CD4-positive, CD25-positive, alpha-beta regulatory T cell (primary cell): Measurements from ENCODE around the gene RAB3A. TPM values are rescaled to one million over a fixed set of nuclear protein-coding genes. Genes with fewer than 3 reads are reported as not detected.

Experiments
- ATAC-seq, 2 donors: fragments of 150-1000 bp; cut with Tn5 transposase; one replicate each; pipeline ENCODE4 v1.10.0; 2021; ENCODE audit warnings: low read depth in 2 of 2, moderate number of reproducible peaks in 2 of 2, moderate library complexity in 1 of 2
- DNase-seq, 3 donors: peaks; one replicate each; pipeline versions ENCODE4 v3.0.0 to v3.0.0-alpha.2; 2012 to 2022; ENCODE audit warnings: mixed read lengths in 1 of 3
- H3K27ac ChIP-seq: one replicate; pipeline ENCODE4 v1.7.0; 2013; ENCODE audit warnings: mild to moderate bottlenecking, low read length; ENCODE audit not compliant: insufficient read depth, poor library complexity, severe bottlenecking
- H3K27me3 ChIP-seq: one replicate; pipeline ENCODE4 v1.7.0; 2013; ENCODE audit warnings: low read length; ENCODE audit not compliant: control insufficient read depth, insufficient read depth
- H3K36me3 ChIP-seq: one replicate; pipeline ENCODE4 v1.7.0; 2013; ENCODE audit warnings: mild to moderate bottlenecking, low read length, moderate library complexity; ENCODE audit not compliant: control insufficient read depth, insufficient read depth
- H3K4me1 ChIP-seq: 2 replicates; pipeline ENCODE4 v1.7.0; 2013; ENCODE audit warnings: mild to moderate bottlenecking, low read length; ENCODE audit not compliant: insufficient read depth, control insufficient read depth, poor library complexity, severe bottlenecking
- H3K4me3 ChIP-seq: one replicate; pipeline ENCODE4 v1.7.0; 2013; ENCODE audit warnings: low read depth, mild to moderate bottlenecking, low read length, moderate library complexity
- H3K9me3 ChIP-seq, 2 experiments: 1 replicate in 1 of 2; 2 replicates in 1 of 2; pipeline ENCODE4 v1.7.0; 2013; ENCODE audit warnings: low read length in 2 of 2, mild to moderate bottlenecking in 1 of 2, moderate library complexity in 1 of 2; ENCODE audit not compliant: control insufficient read depth in 2 of 2
- H3K27ac Mint-ChIP-seq, 3 donors: one replicate each; pipeline ENCODE4 v1.8.0; 2020 to 2022; ENCODE audit warnings: mild to moderate bottlenecking in 3 of 3, mixed read lengths in 3 of 3, moderate library complexity in 2 of 3
- H3K27me3 Mint-ChIP-seq: one replicate; pipeline ENCODE4 v1.8.0; 2022; ENCODE audit warnings: mild to moderate bottlenecking, mixed read lengths
- H3K36me3 Mint-ChIP-seq: one replicate; pipeline ENCODE4 v1.8.0; 2020; ENCODE audit warnings: mixed read lengths
- H3K4me1 Mint-ChIP-seq, 4 donors: one replicate each; pipeline ENCODE4 v1.8.0; 2020 to 2022; ENCODE audit warnings: mixed read lengths in 4 of 4, mild to moderate bottlenecking in 1 of 4
- H3K4me3 Mint-ChIP-seq, 4 donors: one replicate each; pipeline ENCODE4 v1.8.0; 2020 to 2022; ENCODE audit warnings: mild to moderate bottlenecking in 4 of 4, mixed read lengths in 4 of 4, moderate library complexity in 3 of 4
- H3K9me3 Mint-ChIP-seq, 7 donors: one replicate each; pipeline ENCODE4 v1.8.0; 2020 to 2022; ENCODE audit warnings: mixed read lengths in 7 of 7, mild to moderate bottlenecking in 3 of 7, moderate library complexity in 2 of 7
- polyA plus RNA-seq, 4 donors: library from polyadenylated mRNA; unstranded; fragments of 300-500 nt; fragmentation: Illumina TruSeq; gene quantifications; one replicate each; pipeline ENCODE4 v1.2.3, GENCODE V29; 2021
- total RNA-seq: library from RNA; stranded (reverse); gene quantifications from one replicate; pipeline ENCODE4 v1.2.3, GENCODE V29; 2022

The RAB3A gene
- total and polyA plus RNA-seq, 5 donors from 2014 or later = 0.87 to 5.1 (median 1.4) TPM

DNA sequence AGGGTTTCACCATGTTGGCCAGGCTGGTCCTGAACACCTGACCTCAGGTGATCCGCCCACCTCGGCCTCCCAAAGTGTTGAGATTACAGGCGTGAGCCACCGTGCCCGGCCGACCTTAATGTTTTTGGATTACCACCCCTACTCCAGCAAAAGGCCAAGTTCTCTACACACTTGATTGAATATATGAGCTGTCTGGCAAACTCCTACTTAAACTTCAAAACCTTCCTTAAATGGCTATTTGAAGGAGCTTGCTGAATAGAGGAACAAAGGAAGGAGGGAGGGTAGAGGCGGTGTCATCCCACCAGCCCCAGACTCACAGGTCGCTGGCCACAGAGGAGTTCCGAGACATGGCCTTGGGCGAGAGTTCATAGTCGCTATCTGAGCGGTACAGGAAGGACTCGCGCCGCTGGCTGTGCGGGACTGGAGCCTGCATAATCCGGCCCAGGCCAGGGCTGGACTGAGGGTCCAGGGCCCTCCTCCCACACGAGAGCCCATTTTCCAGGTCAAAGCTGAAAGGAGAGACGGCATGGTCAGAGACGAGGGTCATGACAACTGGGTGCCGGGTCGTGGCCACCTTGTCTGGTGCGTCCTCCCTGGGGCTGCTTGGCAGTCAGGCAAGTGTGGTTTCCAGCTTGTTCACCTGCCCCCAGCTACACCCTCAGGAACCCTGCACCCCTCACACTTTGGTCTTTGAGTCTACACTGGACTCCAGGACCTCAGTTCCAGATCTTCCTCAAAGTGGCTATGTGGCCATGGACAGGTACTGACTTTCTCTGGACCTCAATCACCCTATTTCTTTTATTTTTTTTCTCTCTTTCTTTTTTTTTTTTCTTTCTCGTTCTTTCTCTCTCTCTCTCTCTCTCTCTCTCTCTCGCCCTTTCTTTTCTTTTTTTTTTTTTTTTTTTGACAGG lies 18.2 kb upstream of the RAB3A start:
- peaks cover 0 to 37% (median 7%) of the 10 kb centered on the region in 4 donors for H3K4me1 Mint-ChIP-seq
- H3K4me3 Mint-ChIP-seq = peak overlapping the region in 1 of 4 donors; percentile 3
- no peaks in the 10 kb centered on the region for H3K36me3 Mint-ChIP-seq
- H3K27me3 Mint-ChIP-seq = peaks cover 39% of the 10 kb centered on the region
- Histone ChIP-seq H3K4me1 (peaks cover 23% of the 10 kb centered on the region), H3K9me3 (no peaks in the 10 kb centered on the region), H3K27me3 (peaks cover 3% of the 10 kb centered on the region), H3K4me3 (no peak overlapping the region), H3K27ac (no peak overlapping the region), H3K36me3 (no peaks in the 10 kb centered on the region)
- H3K27ac Mint-ChIP-seq = no peak overlapping the region
- no peak for DNase-seq
- no peak for ATAC-seq
- peaks cover 0 to 3% (median 0%) of the 10 kb centered on the region in 7 donors for H3K9me3 Mint-ChIP-seq

GRCh38 chr19:18220632-18221275 lies 16.9 kb upstream of the RAB3A start:
- no peaks in the 10 kb centered on the region for H3K27me3 ChIP-seq
- peaks cover 31% of the 10 kb centered on the region for H3K27me3 Mint-ChIP-seq

DNA sequence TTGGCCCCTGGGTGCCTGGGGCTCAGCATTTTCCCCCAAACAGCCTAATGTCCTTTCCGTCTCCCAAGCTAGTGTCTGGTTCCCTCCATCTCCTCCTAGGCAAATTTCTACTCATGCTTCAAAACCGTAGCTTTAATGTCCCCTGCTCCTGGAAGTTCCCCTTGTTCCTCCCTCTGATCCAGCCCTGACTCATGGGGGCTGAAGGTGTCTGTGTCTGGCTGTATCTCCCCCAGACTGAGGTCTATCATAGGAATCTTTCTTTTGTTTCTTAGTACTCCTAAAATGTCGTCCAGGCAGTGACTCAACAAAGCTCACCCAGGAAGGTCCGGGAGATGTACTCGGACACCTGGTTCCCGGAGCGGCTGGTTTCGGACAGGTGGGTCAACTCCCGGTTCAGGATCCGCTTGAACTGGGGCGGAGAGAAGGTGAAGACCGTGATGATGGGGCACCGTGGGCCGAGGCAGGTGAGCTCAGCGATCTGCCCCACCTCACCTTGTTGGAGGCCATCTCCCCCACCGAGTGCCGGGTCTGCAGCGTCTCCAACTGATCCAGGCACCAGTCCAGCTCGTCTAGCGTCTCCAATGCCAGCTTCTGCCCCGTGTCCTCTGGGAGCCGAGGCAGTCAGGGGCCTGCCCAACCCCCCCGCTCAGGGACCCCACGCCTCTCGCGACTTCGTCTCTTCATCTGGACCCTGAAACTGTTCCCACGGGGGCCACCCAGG lies 16.2 kb upstream of the RAB3A start:
- no peak overlapping the region for H3K4me3 ChIP-seq
- no peak overlapping the region for H3K27ac ChIP-seq
- DNase-seq (no peak), ATAC-seq (no peak)
- H3K9me3 ChIP-seq = no peaks in the 10 kb centered on the region
- H3K36me3 ChIP-seq = no peaks in the 10 kb centered on the region
- H3K4me1 Mint-ChIP-seq = peaks cover 0 to 22% (median 7%) of the 10 kb centered on the region in 4 donors
- H3K4me1 ChIP-seq = peaks cover 12% of the 10 kb centered on the region
- H3K4me3 Mint-ChIP-seq = peak overlapping the region in 1 of 4 donors; percentile 56
- H3K27ac Mint-ChIP-seq = no peak overlapping the region
- H3K9me3 Mint-ChIP-seq = peaks cover 0 to 3% (median 0%) of the 10 kb centered on the region in 7 donors
- peaks cover 28% of the 10 kb centered on the region for H3K27me3 Mint-ChIP-seq
- no peaks in the 10 kb centered on the region for H3K27me3 ChIP-seq
- no peaks in the 10 kb centered on the region for H3K36me3 Mint-ChIP-seq

More at GRCh38 chr19:18220632-18221275, 16.9 kb upstream of the RAB3A start:
- H3K9me3 ChIP-seq = no peaks in the 10 kb centered on the region
- no peaks in the 10 kb centered on the region for H3K36me3 Mint-ChIP-seq
- no peak overlapping the region for H3K27ac ChIP-seq
- DNase-seq (no peak), ATAC-seq (no peak)
- peaks cover 0 to 3% (median 0%) of the 10 kb centered on the region in 7 donors for H3K9me3 Mint-ChIP-seq
- peaks cover 0 to 29% (median 7%) of the 10 kb centered on the region in 4 donors for H3K4me1 Mint-ChIP-seq
- no peaks in the 10 kb centered on the region for H3K36me3 ChIP-seq
- peak overlapping the region in 1 of 4 donors; percentile 43 for H3K4me3 Mint-ChIP-seq
- H3K27ac Mint-ChIP-seq = no peak overlapping the region
- no peak overlapping the region for H3K4me3 ChIP-seq
- peaks cover 18% of the 10 kb centered on the region for H3K4me1 ChIP-seq

- H3K4me3 Mint-ChIP-seq = no peak overlapping the region
- peaks cover 18% of the 10 kb centered on the region for H3K27me3 Mint-ChIP-seq
- DNase-seq (no peak), ATAC-seq (no peak)
- Histone ChIP-seq H3K9me3 (no peaks in the 10 kb centered on the region), H3K27ac (no peak overlapping the region), H3K27me3 (no peaks in the 10 kb centered on the region), H3K4me1 (no peaks in the 10 kb centered on the region), H3K36me3 (no peaks in the 10 kb centered on the region), H3K4me3 (no peak overlapping the region)
- no peak overlapping the region for H3K27ac Mint-ChIP-seq
- peaks cover 0 to 8% (median 0%) of the 10 kb centered on the region in 4 donors for H3K4me1 Mint-ChIP-seq
- H3K36me3 Mint-ChIP-seq = no peaks in the 10 kb centered on the region
- H3K9me3 Mint-ChIP-seq = no peaks in the 10 kb centered on the region
Observed at GRCh38 chr19:18218600-18218999, 14.8 kb upstream of the RAB3A start.

GRCh38 chr19:18218159-18218558 lies 14.3 kb upstream of the RAB3A start:
- Mint-ChIP-seq H3K36me3 (no peaks in the 10 kb centered on the region), H3K9me3 (no peaks in the 10 kb centered on the region), H3K27ac (no peak overlapping the region), H3K4me3 (no peak overlapping the region), H3K4me1 (peaks cover 0 to 8% (median 0%) of the 10 kb centered on the region in 4 donors), H3K27me3 (peaks cover 16% of the 10 kb centered on the region)
- no peak overlapping the region for H3K4me3 ChIP-seq
- no peak for DNase-seq
- no peak for ATAC-seq
- H3K27ac ChIP-seq = no peak overlapping the region
- H3K36me3 ChIP-seq = no peaks in the 10 kb centered on the region
- H3K4me1 ChIP-seq = no peaks in the 10 kb centered on the region
- no peaks in the 10 kb centered on the region for H3K9me3 ChIP-seq
- H3K27me3 ChIP-seq = no peaks in the 10 kb centered on the region

GRCh38 chr19:18216789-18217188 lies 12.9 kb upstream of the RAB3A start:
- H3K4me3 Mint-ChIP-seq = no peak overlapping the region

GRCh38 chr19:18214779-18215433 lies 11.1 kb upstream of the RAB3A start:
- Mint-ChIP-seq H3K27me3 (peaks cover 21% of the 10 kb centered on the region), H3K27ac (peak overlapping the region in 1 of 3 donors; percentile 84), H3K36me3 (no peaks in the 10 kb centered on the region), H3K4me1 (peaks cover 0 to 4% (median 0%) of the 10 kb centered on the region in 4 donors), H3K9me3 (no peaks in the 10 kb centered on the region), H3K4me3 (no peak overlapping the region)
- DNase-seq (no peak), ATAC-seq (peak in 1 of 2 donors; percentile 35)
- Histone ChIP-seq H3K9me3 (no peaks in the 10 kb centered on the region), H3K27me3 (no peaks in the 10 kb centered on the region), H3K4me1 (no peaks in the 10 kb centered on the region), H3K4me3 (no peak overlapping the region), H3K27ac (no peak overlapping the region), H3K36me3 (no peaks in the 10 kb centered on the region)

More at GRCh38 chr19:18216789-18217188, 12.9 kb upstream of the RAB3A start:
- Mint-ChIP-seq H3K27ac (no peak overlapping the region), H3K9me3 (no peaks in the 10 kb centered on the region), H3K36me3 (no peaks in the 10 kb centered on the region), H3K27me3 (peaks cover 12% of the 10 kb centered on the region), H3K4me1 (peaks cover 0 to 5% (median 2%) of the 10 kb centered on the region in 4 donors)
- DNase-seq = no peak
- Histone ChIP-seq H3K4me3 (no peak overlapping the region), H3K27me3 (no peaks in the 10 kb centered on the region), H3K36me3 (no peaks in the 10 kb centered on the region), H3K27ac (no peak overlapping the region), H3K4me1 (no peaks in the 10 kb centered on the region), H3K9me3 (no peaks in the 10 kb centered on the region)
- no peak for ATAC-seq
